Activated CD4-positive, CD25-positive, alpha-beta regulatory T cell treated with anti-CD3 and anti-CD28 coated beads, Interleukin-2, amount 50 U/mL, for 16 hours (primary cell): ENCODE measurements around the gene ADAM15.

Experiments used
- DNase-seq: peaks from one replicate; pipeline ENCODE4 v3.0.0-alpha.2; 2020; ENCODE audit warnings: low read depth, low spot score

ADAM15 gene

GRCh38 chr1:155012776-155013602 is 38.1 kb upstream of the ADAM15 start:
- DNase-seq = no peak

- no peak for DNase-seq
Observed at GRCh38 chr1:155013632-155014031, 37.5 kb upstream of the ADAM15 start.

GRCh38 chr1:155014709-155015508 is 36.2 kb upstream of the ADAM15 start:
- DNase-seq = no peak

- DNase-seq = no peak
Observed at GRCh38 chr1:155015527-155016230, 35.4 kb upstream of the ADAM15 start.

- DNase-seq = no peak
Observed at GRCh38 chr1:155016231-155016831, 34.8 kb upstream of the ADAM15 start.

- DNase-seq = peak; percentile 80
Observed at GRCh38 chr1:155017041-155017945, 33.8 kb upstream of the ADAM15 start.

GRCh38 chr1:155017946-155018316 is 33.2 kb upstream of the ADAM15 start:
- no peak for DNase-seq

GRCh38 chr1:155018617-155019348 is 32.3 kb upstream of the ADAM15 start:
- DNase-seq = no peak

- no peak for DNase-seq
Observed at GRCh38 chr1:155019377-155020245, 31.5 kb upstream of the ADAM15 start.

- no peak for DNase-seq
Observed at GRCh38 chr1:155022136-155022926, 28.8 kb upstream of the ADAM15 start.

- no peak for DNase-seq
Observed at GRCh38 chr1:155022927-155023236, 28.2 kb upstream of the ADAM15 start.

- DNase-seq = no peak
Observed at GRCh38 chr1:155023627-155024026, 27.5 kb upstream of the ADAM15 start.

GRCh38 chr1:155024315-155024714 is 26.8 kb upstream of the ADAM15 start:
- no peak for DNase-seq

- DNase-seq = no peak
Observed at GRCh38 chr1:155026154-155026553, 25.0 kb upstream of the ADAM15 start.

GRCh38 chr1:155026588-155026987 is 24.5 kb upstream of the ADAM15 start:
- DNase-seq = no peak

- DNase-seq = no peak
Observed at GRCh38 chr1:155029513-155030242, 21.4 kb upstream of the ADAM15 start.

- DNase-seq = no peak
Observed at GRCh38 chr1:155030243-155030795, 20.8 kb upstream of the ADAM15 start.
